ENCODE data around the gene HMGB1.
"Not testable (repeated sequence)": the region's sequence is repeated elsewhere in the genome, so short reads cannot be mapped to it uniquely, and the experiment has no call there.

The HMGB1 gene

GRCh38 chr13:30453727-30454126 is 12.0 kb downstream of the HMGB1 start:
- DNase-seq (ENCODE audit: low read depth): peak; percentile 61
- TF ChIP-seq POLR2A (IDR thresholded peaks at IDR 0.05; ENCODE audit: extremely low read depth, insufficient read length): no peak
- peak; percentile 30 for TF ChIP-seq CTCF (IDR thresholded peaks at IDR 0.05; ENCODE audit: low read depth, low read length)
- no peak overlapping the region for H3K4me3 ChIP-seq (ENCODE audit: low read depth, low read length)

DNA sequence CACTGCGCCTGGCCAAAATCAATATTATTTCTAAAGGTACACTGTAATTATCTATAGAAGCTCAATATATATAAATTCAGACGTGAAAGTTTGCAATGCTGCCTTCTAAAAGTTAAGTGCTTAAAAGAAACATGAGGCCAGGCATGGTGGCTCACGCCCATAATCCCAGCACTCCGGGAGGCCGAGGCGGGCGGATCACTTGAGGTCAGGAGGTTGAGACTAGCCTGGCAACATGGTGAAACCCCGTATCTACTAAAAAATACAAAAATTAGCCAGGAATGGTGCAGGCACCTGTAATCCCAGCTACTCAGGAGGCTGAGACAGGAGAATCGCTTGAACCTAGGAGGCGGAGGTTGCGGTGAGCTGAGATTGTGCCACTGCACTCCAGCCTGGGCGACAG is 14.3 kb downstream of the HMGB1 start:
- DNase-seq (ENCODE audit: low read depth); H3K4me3 ChIP-seq (ENCODE audit: low read depth, low read length): not testable (repeated sequence)

DNA sequence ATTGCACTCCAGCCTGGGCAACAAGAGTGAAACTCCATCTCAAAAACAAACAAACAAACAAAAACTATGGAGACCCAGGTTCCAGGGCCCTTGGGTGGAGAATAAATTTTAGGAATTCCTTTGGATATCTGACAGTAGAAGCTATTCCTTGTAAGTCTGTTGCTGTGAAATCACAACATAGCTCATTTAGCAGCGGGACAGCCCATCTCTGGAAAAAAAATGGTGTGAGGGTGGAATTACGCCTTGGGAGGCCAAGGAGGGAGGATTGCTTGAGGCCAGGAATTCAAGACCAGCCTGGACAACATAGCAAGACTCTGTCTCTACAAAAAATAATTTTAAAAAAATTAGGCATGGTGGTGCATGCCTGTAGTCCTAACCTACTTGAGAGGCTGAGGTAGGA is 15.7 kb downstream of the HMGB1 start:
- no peak for DNase-seq (ENCODE audit: low read depth)
- H3K4me3 ChIP-seq (ENCODE audit: low read depth, low read length): no peak overlapping the region
- TF ChIP-seq POLR2A (IDR thresholded peaks at IDR 0.05; ENCODE audit: extremely low read depth, insufficient read length) (no peak), CTCF (IDR thresholded peaks at IDR 0.05; ENCODE audit: low read depth, low read length) (no peak), MYC (IDR thresholded peaks at IDR 0.05; ENCODE audit: low read depth, low read length) (no peak)
- TF ChIP-seq, protein P1, sequence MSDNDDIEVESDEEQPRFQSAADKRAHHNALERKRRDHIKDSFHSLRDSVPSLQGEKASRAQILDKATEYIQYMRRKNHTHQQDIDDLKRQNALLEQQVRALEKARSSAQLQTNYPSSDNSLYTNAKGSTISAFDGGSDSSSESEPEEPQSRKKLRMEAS (IDR thresholded peaks at IDR 0.05; ENCODE audit: low read depth, low read length): no peak

- H3K4me3 ChIP-seq (ENCODE audit: low read depth, low read length): no peak overlapping the region
- no peak for TF ChIP-seq POLR2A (IDR thresholded peaks at IDR 0.05; ENCODE audit: extremely low read depth, insufficient read length)
- TF ChIP-seq MYC (IDR thresholded peaks at IDR 0.05; ENCODE audit: low read depth, low read length): no peak
- TF ChIP-seq, protein P1 (IDR thresholded peaks at IDR 0.05; ENCODE audit: low read depth, low read length): no peak
- no peak for TF ChIP-seq CTCF (IDR thresholded peaks at IDR 0.05; ENCODE audit: low read depth, low read length)
- no peak for DNase-seq (ENCODE audit: low read depth)
These were observed 17.3 kb downstream of the HMGB1 start for GRCh38 chr13:30448441-30448840.

DNA sequence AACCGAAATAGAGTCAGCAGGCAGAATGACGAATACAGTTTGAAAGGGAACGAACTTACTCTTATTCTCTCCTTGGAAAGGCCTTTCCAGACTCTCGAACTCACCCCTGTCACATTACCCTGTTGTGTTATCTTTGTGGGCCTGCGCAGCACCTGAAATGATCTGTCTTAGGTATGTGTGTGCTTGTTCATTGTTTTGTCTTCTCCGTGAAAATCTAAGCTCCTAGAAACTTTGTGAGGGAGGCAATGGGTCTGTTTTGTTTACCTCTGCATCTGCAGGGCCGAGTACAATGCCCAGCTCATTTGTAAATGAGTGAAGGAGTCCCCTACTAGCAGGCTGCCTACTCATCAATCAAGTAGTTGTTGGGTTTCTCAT is 19.6 kb downstream of the HMGB1 start:
- no peak for TF ChIP-seq POLR2A (IDR thresholded peaks at IDR 0.05; ENCODE audit: extremely low read depth, insufficient read length)
- TF ChIP-seq CTCF (IDR thresholded peaks at IDR 0.05; ENCODE audit: low read depth, low read length): no peak
- TF ChIP-seq, protein P1 (IDR thresholded peaks at IDR 0.05; ENCODE audit: low read depth, low read length): no peak
- no peak for TF ChIP-seq MYC (IDR thresholded peaks at IDR 0.05; ENCODE audit: low read depth, low read length)
- H3K4me3 ChIP-seq (ENCODE audit: low read depth, low read length): peak overlapping the region; percentile 57
- DNase-seq (ENCODE audit: low read depth): no peak

DNA sequence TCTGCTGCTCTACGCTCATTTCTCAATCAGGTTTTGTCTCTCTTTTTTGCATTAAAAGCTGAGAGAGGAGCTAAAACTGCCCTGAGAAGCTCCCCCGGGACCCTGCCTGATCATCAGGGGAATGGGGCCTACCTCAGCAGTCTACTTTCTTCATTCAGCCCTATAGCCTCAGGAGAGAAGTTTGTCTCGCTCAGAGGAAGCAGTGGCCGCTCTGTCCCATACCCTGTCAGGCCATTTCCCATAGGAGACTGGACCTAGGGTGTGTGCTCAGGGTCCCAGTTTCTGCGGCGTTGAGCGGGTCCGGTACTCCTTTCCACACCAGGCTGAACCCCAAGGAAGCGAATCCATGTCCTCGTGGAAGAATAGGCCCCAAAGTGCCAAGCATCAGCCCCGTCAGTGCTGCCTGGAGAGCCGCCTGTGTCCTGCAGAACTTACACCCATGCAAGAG is 21.8 kb downstream of the HMGB1 start:
- H3K4me3 ChIP-seq (ENCODE audit: low read depth, low read length): no peak overlapping the region
- peak; percentile 79 for DNase-seq (ENCODE audit: low read depth)
- TF ChIP-seq, protein P1 (IDR thresholded peaks at IDR 0.05; ENCODE audit: low read depth, low read length): no peak
- no peak for TF ChIP-seq CTCF (IDR thresholded peaks at IDR 0.05; ENCODE audit: low read depth, low read length)
- TF ChIP-seq MYC (IDR thresholded peaks at IDR 0.05; ENCODE audit: low read depth, low read length): no peak
- no peak for TF ChIP-seq POLR2A (IDR thresholded peaks at IDR 0.05; ENCODE audit: extremely low read depth, insufficient read length)

DNA sequence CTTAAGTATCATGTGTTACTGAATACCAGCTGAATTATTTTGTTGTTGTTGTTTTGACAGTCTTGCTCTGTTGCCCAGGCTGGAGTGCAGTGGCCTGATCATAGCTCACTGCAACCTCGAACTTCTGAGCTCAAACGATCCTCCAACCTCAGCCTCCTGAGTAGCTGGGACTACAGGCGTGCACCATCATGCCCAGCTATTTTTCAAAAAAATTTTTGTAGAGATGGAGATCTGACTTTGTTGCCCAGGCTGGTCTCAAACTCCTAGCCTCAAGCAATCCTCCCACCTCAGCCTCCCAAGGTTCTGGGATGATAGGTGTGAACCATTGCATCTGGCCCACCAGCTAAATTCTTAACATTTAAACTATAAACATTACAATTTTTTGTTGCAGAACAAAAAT is 22.2 kb downstream of the HMGB1 start:
- H3K4me3 ChIP-seq (ENCODE audit: low read depth, low read length); DNase-seq (ENCODE audit: low read depth): not testable (repeated sequence)
